GM19035 (cell line): ENCODE measurements around the gene GPANK1.

Experiments
- ATAC-seq: cut with Tn5 transposase; IDR thresholded peaks from one replicate; pipeline ENCODE4 v1.9.1; 2021; ENCODE audit not compliant: unreplicated experiment

Gene GPANK1

DNA sequence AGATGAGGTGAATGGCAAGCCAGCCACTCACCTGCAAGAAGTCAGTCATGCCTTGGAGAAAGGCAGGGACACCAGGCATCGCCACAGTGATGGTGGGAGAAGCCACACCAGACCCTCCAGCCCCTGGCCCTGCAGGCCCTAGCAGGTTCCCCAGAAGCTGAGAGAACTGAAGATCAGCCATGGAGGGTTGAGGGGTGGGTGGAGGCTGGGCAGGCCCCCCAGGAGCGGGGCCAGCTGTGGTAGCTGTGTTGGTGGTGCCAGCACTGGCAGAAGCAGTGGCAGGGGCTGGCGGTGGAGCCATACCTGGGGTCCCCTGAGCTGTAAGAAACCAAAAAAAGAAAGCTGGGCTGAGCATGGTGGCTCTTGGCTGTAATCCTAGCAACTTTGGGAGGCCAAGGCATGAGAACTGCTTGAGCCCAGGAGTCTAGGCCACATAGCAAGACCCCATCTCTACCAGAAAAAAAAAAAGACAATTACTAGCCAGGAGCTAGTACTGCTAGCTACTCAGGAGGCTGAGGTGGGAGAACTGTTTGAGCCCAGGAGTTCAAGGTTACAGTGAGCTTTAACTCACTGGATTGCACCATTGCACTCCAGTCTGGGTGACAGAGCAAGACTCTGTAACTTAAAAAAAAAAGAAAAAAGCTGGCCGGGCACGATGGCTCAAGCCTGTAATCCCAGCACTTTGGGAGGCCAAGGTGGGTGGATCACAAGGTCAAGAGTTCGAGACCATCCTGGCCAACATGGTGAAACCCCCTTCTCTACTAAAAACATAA, 21.8 kb downstream of the GPANK1 start:
- no peak for ATAC-seq

DNA sequence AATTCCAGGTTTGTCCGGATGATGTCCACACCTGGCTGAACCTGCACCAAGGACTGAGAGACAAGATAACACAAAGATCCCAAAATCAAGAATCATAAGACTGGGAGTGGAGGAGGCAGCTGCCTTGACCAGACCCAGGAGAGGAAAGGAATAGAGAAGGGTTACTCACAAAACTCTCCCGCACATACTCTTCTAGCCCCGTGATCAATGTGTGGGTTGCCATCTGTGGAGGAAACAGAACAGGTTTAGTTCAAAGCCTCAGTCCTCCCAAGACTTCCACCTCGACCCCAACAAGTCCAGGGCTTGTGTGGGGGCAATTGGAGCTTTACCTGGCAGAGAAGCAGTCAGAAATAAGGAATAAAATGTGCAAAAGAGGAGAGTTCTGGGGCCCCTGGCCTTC, 23.4 kb downstream of the GPANK1 start:
- no peak for ATAC-seq

DNA sequence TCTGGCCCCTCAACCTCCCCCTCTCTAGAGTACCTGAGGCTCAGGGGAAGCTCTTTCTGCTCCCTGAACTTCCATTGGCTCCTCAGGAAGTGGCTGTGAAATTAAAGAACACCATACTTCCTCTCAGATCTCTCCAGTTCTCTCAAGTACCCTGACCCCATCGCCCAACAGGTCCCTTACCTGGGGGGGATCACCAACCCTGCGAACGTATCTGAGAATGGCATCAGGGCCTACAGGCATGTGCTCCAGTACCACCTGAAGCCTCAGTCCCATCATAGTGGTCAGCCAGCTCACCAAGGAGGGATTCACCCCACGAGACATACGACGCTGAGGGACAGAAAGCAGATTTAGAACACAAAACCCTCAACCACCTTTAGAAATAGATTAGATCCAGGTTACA, 24.2 kb downstream of the GPANK1 start:
- ATAC-seq: no peak

DNA sequence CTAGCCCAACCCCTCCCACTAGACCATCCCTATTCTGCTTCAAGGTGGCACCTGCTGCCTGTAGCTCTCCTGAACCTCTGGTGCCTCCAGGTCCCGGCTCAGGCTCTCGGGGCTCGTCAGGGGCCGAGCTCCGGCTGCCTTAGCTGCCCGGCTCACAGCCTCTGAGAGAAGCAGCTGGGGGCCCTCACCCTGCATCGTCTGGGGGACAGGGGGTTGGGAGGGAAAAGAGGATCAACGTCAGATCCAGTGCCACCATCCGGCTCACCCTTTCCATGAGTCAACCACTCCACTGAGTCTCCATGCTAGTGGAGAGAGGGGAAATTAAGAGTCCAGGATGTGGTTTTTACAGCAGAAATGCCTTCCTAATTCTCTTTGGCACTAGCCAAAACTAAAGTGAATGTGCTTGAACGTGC, 25.3 kb downstream of the GPANK1 start:
- no peak for ATAC-seq

DNA sequence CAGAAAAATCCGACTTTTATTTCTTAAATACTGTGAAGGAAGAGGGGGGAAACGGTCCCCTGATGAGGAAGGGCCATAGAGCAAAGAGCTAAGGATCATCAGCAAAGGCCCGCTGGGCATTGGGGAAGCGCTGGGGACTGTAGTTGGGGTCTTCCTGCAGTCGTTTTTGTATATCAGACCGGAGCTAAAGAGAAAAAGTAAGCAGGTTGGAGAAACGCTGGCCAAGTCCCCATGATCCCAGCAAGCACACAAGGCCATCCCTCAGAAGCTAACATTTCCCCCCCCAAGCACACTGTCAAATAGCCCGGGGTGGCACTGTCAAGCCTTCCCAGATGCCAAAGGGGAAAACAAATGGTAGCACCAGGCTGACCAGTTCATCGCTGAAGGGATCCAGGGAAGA, 25.8 kb downstream of the GPANK1 start:
- ATAC-seq: no peak

DNA sequence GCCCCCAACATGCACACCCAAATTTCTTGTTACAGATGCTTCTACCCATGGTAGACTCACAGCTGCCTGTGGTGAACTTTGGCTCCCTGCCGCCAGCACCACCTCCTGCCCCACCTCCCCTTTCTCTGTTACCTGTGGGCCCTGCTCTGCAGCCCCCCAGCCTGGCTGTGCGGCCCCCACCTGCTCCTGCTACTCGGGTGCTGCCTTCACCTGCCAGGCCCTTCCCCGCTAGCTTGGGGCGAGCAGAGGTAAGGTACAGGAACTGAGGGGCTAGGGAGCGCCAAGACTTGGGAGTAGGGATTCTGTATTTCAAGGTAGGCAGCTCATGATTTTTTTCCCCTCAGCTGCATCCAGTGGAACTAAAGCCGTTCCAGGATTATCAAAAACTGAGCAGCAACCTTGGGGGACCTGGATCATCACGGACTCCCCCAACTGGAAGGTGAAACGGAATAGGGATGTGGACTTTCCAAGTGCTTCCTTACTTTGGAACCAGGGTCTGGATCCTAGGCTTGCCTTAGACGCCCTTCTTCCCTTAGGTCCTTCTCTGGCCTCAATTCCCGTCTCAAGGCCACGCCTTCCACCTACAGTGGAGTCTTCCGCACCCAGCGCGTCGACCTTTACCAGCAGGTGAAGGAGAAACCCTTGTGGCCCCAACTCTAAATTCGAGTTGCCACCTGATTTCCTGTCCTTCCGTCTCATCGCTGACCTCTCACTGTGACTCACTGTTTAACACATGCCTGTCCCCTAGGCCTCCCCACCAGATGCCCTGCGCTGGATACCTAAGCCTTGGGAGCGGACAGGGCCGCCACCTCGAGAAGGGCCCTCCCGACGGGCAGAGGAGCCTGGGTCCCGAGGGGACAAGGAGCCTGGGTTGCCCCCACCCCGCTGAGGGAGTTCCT, 27.9 kb downstream of the GPANK1 start:
- ATAC-seq: no peak

DNA sequence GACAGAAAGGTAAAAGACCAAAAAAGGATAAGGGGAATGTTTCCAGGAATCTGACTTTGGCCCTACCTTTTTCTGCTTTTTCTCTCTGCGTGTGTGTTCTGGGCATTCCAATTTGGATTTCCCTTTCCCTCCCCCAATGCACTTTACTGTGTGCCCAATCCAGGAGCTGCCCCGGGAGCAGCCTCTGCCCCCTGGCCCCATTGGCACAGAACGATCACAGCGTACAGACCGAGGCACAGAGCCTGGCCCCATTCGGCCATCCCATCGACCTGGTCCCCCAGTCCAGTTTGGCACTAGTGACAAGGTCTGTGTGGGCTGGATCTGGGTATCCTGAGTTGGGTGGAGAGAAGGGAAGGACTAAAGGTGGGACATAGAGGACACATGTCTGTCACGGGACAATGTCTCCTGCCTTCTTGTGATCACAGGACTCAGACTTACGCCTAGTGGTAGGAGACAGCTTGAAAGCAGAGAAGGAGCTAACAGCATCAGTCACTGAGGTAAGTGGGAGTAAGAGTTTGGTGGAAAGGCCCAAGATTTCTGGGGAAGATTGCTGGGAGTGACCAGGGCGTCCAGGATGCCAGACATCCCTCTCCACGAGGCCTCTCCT, 29.7 kb downstream of the GPANK1 start:
- ATAC-seq: no peak

DNA sequence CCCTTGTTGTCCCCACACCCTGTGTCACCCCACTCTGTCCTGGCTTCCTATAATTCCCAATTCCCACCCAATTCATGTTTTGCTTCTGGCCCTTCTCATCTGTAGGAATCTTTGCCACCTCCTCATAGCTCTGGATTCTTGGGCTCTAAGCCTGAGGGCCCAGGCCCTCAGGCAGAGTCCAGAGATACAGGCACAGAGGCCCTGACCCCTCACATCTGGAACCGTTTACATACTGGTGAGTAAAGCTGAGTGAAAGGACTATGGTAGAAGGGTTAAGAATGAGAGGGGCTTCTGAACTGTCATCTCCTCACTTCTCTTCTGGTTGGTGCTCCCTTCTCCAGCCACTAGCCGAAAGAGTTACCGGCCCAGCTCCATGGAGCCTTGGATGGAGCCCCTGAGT, 30.7 kb downstream of the GPANK1 start:
- no peak for ATAC-seq

DNA sequence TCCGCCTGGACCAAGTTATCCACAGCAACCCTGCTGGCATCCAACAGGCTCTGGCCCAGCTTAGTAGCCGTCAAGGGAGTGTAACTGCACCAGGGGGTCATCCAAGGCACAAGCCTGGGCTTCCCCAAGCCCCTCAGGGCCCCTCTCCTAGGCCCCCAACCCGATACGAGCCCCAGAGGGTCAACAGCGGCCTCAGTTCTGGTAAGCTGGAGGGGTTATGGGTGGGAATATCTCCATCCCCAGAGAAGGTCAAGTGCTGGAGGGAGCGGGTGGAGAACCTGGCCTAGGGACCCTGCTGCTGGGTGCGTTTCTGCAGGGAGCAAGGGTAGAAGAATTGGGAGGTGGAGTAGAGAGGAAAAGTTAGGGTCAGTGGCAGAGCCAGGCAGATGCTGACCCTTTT, 31.4 kb downstream of the GPANK1 start:
- no peak for ATAC-seq

DNA sequence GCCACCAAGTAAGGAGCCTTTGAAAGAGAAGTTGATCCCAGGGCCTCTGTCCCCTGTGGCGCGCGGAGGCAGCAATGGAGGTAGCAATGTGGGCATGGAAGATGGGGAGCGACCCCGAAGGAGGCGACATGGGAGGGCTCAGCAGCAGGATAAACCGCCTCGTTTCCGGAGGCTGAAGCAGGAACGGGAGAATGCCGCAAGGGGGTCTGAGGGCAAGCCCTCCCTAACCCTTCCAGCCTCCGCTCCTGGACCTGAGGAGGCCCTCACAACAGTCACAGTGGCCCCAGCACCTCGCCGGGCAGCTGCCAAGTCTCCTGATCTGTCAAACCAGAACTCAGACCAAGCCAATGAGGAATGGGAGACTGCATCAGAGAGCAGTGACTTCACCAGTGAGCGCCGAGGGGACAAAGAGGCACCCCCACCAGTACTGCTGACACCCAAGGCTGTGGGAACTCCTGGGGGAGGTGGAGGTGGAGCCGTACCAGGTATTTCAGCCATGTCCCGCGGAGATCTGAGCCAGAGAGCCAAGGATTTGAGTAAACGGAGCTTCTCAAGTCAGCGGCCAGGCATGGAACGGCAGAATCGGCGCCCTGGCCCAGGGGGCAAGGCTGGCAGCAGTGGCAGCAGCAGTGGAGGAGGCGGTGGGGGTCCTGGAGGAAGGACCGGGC, 32.4 kb downstream of the GPANK1 start:
- no peak for ATAC-seq

DNA sequence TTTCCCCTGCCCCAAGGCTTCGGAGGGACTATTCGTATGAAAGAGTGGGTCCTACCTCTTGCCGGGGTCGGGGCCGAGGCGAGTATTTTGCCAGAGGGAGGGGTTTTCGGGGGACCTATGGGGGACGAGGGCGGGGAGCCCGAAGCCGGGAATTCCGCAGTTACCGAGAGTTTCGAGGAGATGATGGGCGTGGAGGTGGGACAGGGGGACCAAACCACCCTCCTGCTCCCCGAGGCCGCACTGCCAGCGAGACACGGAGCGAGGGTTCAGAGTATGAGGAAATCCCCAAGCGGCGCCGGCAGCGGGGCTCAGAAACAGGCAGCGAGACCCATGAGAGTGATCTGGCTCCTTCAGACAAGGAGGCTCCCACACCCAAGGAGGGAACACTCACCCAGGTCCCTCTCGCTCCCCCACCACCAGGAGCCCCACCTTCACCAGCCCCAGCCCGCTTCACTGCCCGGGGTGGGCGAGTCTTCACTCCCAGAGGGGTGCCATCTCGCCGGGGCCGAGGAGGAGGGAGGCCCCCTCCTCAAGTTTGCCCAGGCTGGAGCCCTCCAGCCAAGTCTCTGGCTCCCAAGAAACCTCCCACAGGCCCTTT, 33.0 kb downstream of the GPANK1 start:
- no peak for ATAC-seq

DNA sequence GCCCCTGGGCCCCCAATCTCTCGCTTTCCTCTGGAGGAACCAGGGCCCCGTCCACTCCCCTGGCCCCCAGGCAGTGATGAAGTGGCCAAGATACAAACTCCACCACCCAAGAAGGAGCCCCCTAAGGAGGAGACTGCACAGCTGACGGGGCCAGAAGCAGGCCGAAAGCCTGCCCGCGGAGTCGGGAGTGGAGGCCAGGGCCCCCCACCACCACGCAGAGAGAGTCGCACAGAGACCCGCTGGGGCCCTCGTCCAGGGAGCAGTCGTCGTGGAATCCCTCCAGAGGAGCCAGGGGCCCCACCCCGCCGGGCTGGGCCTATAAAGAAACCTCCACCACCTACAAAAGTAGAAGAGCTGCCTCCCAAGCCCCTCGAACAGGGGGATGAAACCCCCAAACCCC, 33.6 kb downstream of the GPANK1 start:
- no peak for ATAC-seq

DNA sequence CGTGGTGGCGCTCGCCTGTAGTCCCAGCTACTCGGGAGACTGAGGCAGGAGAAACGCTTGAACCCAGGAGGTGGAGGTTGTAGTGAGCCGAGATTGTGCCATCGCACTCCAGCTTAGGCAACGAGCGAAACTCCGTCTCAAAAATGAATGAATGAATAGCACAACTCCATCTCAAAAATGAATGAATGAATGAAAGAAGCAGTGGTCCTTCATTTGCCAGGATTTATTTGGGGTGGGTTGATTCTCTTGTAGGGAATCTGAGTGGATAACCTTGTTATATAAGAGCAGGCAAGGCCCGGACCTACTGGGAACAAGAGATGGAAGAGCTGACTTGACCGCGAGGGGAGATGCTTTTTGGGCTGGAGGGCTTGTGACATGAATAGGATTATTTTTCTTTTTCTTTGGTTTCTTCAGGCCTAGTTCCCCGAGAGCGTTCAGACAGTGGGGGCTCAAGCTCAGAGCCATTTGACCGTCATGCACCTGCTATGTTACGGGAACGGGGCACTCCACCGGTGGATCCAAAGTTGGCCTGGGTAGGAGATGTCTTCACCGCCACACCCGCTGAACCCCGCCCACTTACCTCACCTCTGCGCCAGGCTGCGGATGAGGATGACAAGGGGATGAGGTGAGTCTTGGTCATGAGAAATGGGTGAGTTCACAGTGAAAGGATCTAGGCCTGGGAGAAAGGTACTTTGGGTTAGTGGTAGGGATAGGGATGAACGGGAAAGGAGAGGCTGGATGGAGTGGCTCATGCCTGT, 34.4 kb downstream of the GPANK1 start:
- no peak for ATAC-seq

DNA sequence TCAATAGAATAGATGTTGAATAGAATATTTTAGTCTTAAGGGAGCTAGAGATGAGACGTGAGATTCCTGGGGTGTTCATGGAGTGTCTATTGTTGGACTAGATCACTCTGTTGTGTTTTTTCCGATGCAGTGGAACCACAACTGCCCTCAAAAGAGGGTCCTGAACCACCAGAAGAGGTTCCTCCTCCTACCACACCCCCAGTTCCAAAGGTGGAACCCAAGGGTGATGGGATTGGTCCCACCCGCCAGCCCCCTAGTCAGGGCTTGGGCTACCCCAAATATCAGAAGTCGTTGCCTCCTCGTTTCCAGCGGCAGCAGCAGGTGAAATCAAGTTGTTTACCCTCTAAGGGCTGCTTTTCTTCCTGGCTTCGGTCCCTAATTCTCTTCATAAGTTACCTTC, 35.8 kb downstream of the GPANK1 start:
- ATAC-seq: no peak

DNA sequence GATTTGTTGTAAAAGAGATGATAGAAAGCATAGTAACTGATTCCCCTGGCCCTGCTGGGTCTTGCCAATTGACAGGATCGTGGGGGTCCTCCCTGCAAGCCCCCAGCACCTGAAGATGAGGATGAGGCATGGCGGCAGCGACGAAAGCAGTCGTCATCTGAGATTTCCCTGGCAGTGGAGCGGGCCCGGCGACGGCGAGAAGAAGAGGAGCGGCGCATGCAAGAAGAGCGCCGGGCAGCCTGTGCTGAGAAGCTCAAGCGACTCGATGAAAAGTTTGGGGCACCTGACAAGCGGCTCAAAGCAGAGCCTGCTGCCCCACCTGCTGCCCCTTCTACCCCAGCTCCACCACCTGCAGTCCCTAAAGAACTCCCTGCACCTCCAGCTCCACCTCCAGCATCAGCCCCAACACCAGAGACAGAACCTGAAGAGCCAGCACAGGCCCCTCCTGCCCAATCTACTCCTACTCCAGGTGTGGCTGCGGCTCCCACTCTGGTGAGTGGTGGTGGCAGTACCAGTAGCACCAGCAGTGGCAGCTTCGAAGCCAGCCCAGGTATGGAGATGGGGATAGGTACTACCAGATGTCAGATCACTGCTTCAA, 37.0 kb downstream of the GPANK1 start:
- ATAC-seq: no peak

DNA sequence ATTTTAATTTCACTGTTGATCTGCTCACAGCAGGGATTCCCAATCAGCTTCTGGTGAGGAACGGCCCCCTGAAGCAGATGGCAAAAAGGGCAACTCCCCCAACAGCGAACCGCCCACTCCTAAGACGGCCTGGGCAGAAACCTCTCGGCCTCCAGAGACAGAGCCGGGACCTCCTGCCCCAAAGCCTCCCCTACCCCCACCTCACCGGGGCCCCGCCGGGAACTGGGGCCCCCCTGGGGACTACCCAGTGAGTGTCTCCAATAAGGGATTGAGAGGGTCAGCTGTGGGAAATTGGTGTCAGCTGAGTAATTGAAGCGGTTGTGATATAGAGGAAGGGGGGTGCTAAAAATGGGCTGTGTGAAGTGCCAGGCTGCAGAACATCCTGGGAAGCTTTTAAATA, 37.8 kb downstream of the GPANK1 start:
- ATAC-seq: no peak

DNA sequence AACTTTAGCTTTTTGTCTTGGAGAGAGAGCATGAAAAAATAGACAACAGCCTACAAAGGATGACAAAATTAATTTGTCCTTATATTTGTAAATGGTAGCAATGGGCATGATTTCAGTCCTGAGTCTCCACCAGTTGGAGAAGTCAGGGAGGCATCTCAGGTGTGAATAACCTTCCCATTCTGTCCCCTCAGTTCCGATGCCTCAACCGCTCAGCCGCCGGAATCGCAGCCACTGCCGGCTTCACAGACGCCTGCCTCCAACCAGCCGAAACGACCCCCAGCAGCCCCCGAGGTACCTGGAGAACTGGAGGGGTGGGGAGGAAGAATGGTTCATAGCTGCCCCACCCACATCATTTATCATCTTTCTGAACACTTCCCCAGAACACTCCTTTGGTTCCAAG, 40.7 kb downstream of the GPANK1 start:
- no peak for ATAC-seq

DNA sequence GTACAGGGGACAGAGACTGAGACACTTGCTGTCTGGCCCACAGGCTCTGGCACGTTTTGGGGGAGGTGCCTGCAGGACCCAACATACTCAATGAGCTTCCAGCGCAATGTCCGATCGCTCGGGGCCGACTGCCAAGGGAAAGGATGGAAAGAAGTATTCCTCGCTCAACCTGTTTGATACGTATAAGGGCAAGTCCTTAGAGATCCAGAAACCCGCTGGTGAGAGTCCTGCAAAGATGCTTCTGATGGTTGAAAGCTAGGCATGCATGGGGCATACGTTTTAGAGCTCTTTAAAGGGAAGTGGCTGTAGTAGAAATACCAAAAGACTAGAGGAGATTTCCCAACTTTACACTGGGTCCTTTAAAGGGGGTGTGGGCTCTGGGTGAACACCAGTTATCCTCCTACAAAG, 42.1 kb downstream of the GPANK1 start:
- ATAC-seq: no peak

DNA sequence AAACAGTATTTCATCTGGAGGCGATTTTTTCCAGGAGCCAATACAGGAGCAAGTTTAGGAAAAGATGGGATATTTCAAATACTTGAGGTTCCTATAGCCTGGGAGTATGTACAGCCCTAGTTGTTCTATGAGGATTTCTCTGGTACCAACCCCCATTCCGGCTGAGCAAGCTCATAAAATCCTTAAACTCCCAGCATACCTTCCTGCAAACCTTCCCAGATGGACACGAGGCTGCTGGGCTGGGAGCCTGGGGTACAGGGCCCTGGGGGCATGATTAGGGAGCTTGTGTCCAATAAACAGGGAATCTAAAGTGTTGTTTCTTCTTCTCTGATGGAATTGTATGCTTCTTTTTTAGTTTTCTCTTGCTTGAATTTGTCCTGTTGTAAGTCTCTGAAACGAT, 42.8 kb downstream of the GPANK1 start:
- ATAC-seq: no peak
